Gastroesophageal sphincter (tissue), 3 donors: ENCODE measurements around the gene TAGLN2.

Source experiments
- EP300 ChIP-seq: sonication (generic); formaldehyde crosslinking; IDR thresholded peaks from one replicate; pipeline ENCODE4 v1.6.1; 2017; ENCODE audit warnings: antibody characterized with exemption, mild to moderate bottlenecking
- POLR2A ChIP-seq, 2 donors: fragments of 450-650 bp; IDR thresholded peaks; one replicate each; pipeline ENCODE4 v1.6.1; 2017; ENCODE audit warnings: antibody characterized with exemption in 2 of 2, mild to moderate bottlenecking in 2 of 2, moderate library complexity in 1 of 2
- POLR2AphosphoS5 ChIP-seq: sonication (generic); formaldehyde crosslinking; IDR thresholded peaks from one replicate; pipeline ENCODE4 v1.6.1; 2017; ENCODE audit warnings: antibody characterized with exemption
- TF ChIP-seq, protein P1 (sequence below), 4 experiments: fragments of 200-600 bp in 2 of 4; fragments of 450-650 bp in 2 of 4; sonication (generic) in 1 of 4; IDR thresholded peaks; one replicate each; pipeline ENCODE4 v1.5.1; 2017 to 2019; ENCODE audit warnings: antibody characterized with exemption in 4 of 4, mild to moderate bottlenecking in 2 of 4, moderate library complexity in 2 of 4

DNA sequence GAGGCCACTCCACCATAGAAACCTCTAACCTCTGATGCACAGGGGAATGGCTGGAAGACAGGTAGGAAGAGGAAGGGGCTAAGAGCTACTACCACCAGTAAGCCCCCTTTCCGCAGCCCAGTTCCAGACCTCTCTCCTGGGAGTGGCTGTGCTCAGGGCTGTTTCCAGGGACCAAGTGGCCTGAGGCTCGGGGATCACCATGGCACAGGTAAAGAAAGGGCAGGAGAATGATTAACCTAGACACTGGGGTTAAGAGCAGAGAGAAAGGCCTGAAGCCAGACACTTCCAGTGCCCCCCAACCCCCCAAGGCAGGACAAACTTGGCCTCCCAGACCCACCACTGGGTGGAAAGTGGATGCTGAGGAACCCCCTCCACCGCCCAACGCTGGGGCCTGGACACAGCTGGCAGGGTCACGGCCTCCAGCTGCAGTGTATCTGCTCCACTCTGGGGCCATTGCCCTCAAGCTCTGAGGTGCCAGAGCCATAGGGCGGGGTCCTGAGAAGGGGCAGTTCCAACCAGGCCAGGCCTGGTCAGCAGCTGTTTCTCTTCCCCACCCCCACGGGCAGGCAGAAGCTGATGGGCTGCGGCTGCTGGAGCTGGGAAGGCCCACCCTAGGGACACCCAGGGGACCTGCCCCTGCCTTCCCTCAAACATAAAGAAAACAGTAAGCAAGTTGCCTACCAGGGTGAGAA is 2.6 kb downstream of the TAGLN2 start:
- TF ChIP-seq, protein P1, sequence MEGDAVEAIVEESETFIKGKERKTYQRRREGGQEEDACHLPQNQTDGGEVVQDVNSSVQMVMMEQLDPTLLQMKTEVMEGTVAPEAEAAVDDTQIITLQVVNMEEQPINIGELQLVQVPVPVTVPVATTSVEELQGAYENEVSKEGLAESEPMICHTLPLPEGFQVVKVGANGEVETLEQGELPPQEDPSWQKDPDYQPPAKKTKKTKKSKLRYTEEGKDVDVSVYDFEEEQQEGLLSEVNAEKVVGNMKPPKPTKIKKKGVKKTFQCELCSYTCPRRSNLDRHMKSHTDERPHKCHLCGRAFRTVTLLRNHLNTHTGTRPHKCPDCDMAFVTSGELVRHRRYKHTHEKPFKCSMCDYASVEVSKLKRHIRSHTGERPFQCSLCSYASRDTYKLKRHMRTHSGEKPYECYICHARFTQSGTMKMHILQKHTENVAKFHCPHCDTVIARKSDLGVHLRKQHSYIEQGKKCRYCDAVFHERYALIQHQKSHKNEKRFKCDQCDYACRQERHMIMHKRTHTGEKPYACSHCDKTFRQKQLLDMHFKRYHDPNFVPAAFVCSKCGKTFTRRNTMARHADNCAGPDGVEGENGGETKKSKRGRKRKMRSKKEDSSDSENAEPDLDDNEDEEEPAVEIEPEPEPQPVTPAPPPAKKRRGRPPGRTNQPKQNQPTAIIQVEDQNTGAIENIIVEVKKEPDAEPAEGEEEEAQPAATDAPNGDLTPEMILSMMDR (IDR thresholded peaks at IDR 0.05): no peak
- TF ChIP-seq POLR2A (IDR thresholded peaks at IDR 0.05) (no peak), EP300 (no peak), POLR2AphosphoS5 (no peak)
